TTC549 (cell line): ENCODE data around the gene USP48.
"Not testable (repeated sequence)": the region's sequence is repeated elsewhere in the genome, so short reads cannot be mapped to it uniquely, and the experiment has no call there.

Experiments
- FAIRE-seq: peaks from 2 replicates; lab custom pipeline; 2012; peaks lifted over from hg19 to GRCh38; lab: Jason Lieb, UNC

Gene USP48

DNA sequence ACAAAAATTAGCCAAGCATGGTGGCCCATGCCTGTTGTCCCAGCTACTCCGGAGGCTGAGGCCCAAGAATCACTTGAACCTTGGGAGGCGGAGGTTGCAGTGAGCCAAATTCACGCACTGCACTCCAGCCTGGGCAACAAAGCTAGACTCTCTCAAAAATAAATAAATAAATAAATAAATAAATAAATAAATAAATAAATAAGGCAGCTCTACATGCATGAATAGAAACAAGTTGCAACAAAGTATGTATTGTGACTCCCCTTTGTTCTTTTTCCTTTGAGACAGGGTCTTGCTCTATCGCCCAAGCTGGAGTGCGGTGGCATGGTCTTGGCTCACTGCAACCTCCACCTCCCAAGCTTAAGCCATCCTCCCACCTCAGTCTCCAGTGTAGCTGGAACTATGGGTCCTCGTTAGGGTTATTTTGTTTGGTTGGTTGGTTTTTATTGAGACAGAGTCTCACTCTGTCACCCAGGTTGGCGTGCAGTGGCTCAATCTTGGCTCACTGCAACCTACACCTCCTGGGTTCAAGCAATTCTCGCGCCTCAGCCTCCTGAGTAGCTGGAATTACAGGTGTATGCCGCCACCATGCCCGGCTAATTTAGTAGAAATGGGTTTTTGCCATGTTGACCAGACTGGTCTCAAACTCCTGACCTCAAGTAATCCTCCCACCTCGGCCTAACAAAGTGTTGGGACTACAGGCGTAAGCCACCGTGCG, 8.0 kb downstream of the USP48 start:
- no peak for FAIRE-seq

DNA sequence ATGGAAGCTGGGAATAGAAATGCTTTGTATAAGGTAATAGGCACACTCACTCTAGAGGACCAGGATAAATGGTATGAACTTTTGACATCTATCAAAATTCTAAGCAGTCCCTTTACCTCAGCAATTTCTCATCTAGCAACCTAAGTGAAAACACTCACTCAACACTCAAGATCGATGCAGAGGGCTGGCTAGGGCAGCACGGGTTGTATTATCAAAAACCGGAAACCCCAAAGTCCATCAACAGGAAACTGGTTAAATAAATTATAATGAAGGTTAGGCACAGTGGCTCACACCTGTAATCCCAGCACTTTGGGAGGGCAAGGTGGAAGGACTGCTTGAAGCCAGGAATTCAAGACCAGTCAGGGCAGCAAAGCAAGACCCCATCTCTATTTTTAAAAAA, 9.4 kb downstream of the USP48 start:
- no peak for FAIRE-seq

- not testable (repeated sequence) for FAIRE-seq
Observed at GRCh38 chr1:21771672-21772071, 11.3 kb downstream of the USP48 start.

DNA sequence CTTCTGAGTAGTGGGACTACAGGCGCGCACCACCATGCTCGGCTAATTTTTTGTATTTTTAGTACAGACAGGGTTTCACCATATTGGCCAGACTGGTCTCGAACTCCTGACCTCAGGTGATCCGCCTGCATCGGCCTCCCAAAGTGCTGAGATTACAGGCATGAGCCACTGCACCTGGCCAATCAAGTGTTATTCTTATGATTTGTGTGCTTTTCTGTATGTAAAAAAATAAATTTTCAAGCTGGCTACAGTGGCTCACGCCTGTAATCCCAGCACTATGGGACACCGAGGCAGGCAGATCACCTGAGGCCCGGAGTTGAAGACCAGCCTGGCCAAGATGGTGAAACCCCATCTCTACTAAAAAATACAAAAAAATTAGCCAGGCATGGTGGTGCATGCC, 12.3 kb downstream of the USP48 start:
- FAIRE-seq = not testable (repeated sequence)

DNA sequence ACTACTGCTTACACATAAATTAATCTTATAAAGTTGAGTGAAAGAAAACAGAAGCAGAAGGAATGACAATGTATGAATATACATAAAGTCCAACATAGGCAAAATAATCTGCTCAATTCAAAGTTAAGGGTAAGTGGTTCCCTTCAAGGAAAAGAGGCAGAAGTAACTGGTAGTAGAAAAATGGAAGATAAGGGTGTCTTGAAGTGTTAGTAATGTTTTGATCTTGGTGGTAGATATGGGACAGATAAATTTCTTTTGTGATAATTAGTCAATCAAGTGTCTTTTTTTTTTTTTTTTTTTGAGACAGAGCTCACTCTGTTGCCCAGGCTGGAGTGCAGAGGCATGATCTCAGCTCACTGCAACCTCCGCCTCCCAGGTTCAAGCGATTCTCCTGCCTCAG, 12.7 kb downstream of the USP48 start:
- no peak for FAIRE-seq

DNA sequence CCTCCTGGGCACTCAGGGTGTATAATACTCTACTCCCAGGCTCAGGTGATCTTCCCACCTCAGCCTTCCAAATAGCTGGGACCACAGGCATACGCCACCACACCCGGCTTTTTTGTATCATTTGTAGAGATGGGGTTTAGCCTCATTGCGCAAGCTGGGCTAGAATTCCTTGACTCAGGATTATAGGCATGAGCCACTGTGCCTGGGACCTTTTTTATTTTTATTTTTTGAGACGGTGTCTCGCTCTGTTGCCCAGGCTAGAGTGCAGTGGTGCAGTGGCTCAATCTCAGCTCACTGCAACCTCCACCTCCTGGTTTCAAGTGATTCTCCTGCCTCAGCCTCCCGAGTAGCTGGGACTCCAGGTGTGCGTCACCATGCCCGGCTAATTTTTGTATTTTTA, 15.8 kb downstream of the USP48 start:
- FAIRE-seq = not testable (repeated sequence)

- FAIRE-seq = no peak
Observed at GRCh38 chr1:21766210-21766609, 16.7 kb downstream of the USP48 start.

- no peak for FAIRE-seq
Observed at GRCh38 chr1:21764615-21765423, 18.1 kb downstream of the USP48 start.

DNA sequence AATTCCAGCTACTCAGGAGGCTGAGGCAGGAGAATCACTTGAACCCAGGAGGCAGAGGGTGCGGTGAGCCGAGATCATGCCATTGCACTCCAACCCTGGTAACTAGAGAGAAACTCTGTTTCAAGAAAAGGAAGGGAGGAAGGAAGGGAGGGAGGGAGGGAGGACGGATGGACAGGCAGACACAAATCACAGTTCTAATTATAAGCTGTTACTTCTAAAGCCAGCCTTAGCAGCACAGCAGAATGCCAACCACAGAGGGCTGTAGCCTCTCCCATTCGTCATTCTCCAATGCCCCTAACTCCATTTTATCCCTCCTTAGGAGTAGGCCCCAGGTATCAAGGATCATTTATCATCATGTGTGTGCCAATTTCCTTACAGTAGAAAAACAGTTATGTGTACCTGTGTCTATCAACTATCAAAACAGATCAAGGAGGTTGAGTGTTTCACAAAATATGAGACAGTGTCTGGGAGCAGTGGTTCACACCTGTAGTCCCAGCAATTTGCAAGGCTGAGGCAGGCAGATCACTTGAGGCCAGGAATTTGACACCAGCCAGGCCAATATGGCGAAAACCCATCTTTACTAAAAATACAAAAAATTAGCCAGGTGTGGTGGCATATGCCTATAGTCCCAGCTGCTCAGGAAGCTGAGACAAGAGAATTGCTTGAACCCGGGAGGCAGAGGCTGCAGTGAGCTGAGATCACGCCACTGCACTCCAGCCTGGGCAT, 19.1 kb downstream of the USP48 start:
- FAIRE-seq = no peak

- no peak for FAIRE-seq
Observed at GRCh38 chr1:21763236-21763635, 19.7 kb downstream of the USP48 start.

GRCh38 chr1:21762022-21762404, 20.9 kb downstream of the USP48 start:
- FAIRE-seq = no peak

- FAIRE-seq = no peak
Observed at GRCh38 chr1:21761052-21761451, 21.9 kb downstream of the USP48 start.

- FAIRE-seq = no peak
Observed at GRCh38 chr1:21759818-21760217, 23.1 kb downstream of the USP48 start.

- FAIRE-seq = no peak
Observed at GRCh38 chr1:21759182-21759581, 23.8 kb downstream of the USP48 start.

DNA sequence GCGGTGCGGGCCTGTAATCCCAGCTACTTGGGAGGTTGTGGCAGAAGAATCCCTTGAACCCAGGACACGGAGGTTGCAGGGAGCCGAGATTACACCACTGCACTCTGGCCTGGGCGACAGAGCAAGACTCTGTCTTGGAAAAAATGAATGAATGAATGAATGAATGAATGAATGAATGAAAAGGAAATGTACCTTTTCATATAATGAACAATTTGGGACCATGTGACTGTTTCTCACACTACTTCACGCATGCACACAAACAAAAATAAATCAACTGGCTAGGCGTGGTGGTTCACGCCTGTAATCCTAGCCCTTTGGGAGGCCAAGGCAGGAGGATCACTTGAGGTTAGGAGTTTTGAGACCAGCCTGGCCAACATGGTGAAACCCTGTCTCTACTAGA, 24.3 kb downstream of the USP48 start:
- FAIRE-seq = no peak

DNA sequence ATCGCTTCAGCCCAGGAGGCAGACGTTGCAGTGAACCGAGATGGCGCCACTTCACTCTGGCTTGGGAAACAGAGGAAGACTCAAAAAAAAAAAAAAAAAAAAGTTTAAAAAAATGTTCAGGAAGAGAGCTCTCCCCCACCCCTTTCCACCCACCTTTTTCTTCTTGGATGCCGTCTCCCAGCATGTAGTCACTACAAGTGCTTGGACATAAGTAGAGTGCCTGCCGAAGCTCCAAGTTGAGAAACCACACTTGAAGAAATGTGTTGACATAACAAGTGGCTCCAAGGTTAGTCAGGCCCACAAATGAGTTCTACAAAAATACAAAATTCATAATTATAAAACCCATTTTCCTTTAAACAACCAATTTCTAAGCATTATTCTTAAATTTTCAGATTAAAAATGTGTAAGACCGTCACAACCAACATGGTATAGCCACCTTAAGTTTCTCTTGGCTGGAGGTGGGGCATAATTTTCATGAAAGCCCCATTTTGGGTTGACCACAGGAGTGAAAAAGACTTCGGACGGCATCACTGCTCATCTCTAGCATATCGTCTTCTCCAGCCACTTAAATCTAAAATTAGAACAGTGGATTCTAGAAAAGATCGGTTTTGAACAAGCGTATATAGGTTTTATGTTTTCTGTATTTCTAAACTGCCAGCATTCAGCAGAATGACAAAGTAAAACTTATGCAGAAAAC, 26.4 kb downstream of the USP48 start:
- no peak for FAIRE-seq

- FAIRE-seq = no peak
Observed at GRCh38 chr1:21755067-21755466, 27.9 kb downstream of the USP48 start.

DNA sequence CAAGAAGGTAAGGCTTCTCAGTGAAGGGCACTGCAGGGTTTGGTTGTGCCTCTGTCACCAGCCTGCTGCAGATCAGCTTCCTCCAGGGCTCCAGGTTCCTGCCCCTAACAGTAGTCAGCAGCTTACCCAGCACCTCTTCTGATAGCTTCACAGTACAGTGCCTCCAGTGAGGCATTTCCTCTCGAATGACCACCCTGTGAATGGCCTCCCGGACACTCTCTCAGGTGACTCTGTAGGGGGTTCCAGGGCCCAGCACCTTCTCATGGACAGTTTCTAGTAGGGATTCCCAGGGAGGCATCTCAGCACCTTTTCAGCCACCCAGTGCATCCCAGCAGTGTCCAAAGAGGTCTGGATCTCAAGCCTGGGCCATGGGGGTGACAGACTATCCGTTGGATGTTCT, 28.4 kb downstream of the USP48 start:
- FAIRE-seq = no peak

- no peak for FAIRE-seq
Observed at GRCh38 chr1:21752186-21752585, 30.8 kb downstream of the USP48 start.

GRCh38 chr1:21751281-21751680, 31.7 kb downstream of the USP48 start:
- no peak for FAIRE-seq

DNA sequence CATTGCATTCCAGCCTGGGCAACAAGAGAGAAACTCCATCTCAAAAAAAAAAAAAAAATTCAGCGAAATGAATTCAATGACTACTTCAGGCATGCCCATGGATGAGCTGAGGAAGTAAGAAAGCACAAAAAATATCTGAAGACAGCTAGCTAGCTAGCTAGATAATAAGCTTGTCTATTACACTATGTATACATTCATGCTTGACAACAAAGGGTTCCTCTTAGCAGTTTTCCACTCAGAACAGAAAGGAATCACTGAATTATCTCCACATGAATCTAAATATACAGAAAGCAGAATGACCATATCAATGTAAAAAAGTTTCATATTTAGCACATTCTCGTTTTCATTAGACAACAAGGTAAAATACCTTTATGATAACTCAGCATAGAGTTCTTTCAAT, 32.1 kb downstream of the USP48 start:
- FAIRE-seq = no peak

DNA sequence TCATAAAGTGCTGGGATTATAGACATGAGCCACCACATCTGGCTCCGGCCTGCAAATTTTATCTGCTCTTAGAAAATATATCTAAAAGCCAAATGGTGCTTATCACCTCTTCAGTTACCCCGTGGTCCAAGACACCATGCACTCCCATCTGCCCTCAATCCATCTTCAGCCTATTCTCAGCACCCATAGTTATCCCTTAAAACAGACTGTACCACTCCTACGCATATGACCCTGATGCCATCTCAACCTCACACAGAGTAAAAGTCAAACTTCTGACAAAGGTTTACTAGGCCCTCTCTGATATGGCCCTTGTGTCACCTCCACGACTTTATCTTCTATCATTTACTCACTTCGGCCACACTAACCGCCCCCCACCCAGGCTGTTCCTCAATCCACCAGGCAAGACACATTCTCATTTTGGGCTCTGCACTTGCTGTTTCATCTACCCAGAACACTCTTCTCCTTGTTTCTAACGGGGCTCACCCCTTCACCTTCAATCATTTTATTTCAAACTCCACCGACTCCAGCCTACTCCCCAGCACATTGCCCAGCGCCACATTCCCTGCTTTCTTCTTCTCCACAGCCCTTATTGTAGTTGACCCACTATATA, 33.0 kb downstream of the USP48 start:
- FAIRE-seq = no peak
